Esophagus muscularis mucosa (tissue), 4 donors: ENCODE results near the gene ORMDL1.

ENCODE experiments used
- CTCF ChIP-seq, 3 experiments: fragments of 200-600 bp in 2 of 3; fragments of 450-650 bp in 1 of 3; sonication (generic) in 2 of 3; IDR thresholded peaks; one replicate each; pipeline ENCODE4 v1.5.1; 2017 to 2019; ENCODE audit warnings: antibody characterized with exemption in 3 of 3, mild to moderate bottlenecking in 2 of 3, moderate library complexity in 1 of 3
- EP300 ChIP-seq: sonication (generic); formaldehyde crosslinking; IDR thresholded peaks from one replicate; pipeline ENCODE4 v1.6.1; 2017; ENCODE audit warnings: antibody characterized with exemption
- POLR2A ChIP-seq: fragments of 450-650 bp; IDR thresholded peaks from one replicate; pipeline ENCODE4 v1.6.1; 2017; ENCODE audit warnings: antibody characterized with exemption, moderate library complexity, mild to moderate bottlenecking, low read depth

- no peak for TF ChIP-seq CTCF (IDR thresholded peaks at IDR 0.05)
- no peak for TF ChIP-seq EP300
- TF ChIP-seq POLR2A: no peak
Observed at GRCh38 chr2:189794310-189794709, 10.2 kb upstream of the ORMDL1 start.
